ENCODE results near the gene HCN3. TPM values are rescaled to one million over a fixed set of nuclear protein-coding genes. Genes with fewer than 3 reads are reported as not detected.

The HCN3 gene
- total RNA-seq, 4 donors from 2014 or later, result 0.18 to 1.5 (median 1.1) TPM

DNA sequence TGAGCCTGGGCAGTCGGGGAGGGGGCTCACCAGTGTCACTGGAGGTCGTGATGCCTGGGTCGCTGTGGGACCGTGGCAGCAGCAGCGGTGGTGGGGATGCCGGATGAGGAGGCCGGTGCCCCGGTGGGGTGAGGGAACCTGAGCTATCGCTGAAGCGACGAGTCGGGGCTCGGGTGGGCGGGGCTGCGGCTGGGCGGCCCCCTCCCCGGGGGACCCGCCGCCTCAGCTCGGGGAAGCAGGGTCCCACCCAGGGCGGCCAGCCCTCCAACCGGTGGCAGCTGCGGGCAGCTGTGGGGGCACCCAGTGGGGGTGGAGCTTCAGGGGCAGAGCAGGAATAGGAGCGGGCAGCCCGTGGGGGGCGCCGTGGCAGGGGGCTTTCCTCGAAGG lies 27.0 kb upstream of the HCN3 start:
- no peaks in the 10 kb centered on the region for H3K9me3 ChIP-seq
- in situ Hi-C loops (cut with MboI; ENCODE audit: low sequenced_read_pairs in 4 of 4) (loop anchor here in 1 of 4 donors (10.0 kb wide), 1 partner anchor 65 kb away; no protein-coding TSS in a partner anchor), intact Hi-C loops (cut with DNase I; ENCODE audit: low total_unique reads) (loop anchor here (1.0 kb wide), 2 partner anchors 74 to 342 kb away; no protein-coding TSS in a partner anchor)
- peak overlapping the region in 1 of 4 donors; percentile 16 for H3K4me3 ChIP-seq
- H3K27me3 ChIP-seq, result no peaks in the 10 kb centered on the region
- peaks cover 0 to 22% of the 10 kb centered on the region in 2 donors for H3K36me3 ChIP-seq
- peak overlapping the region in 1 of 4 donors; percentile 43 for H3K27ac ChIP-seq
- ATAC-seq (no peak), DNase-seq (no peak)
- H3K4me1 ChIP-seq, result peaks cover 12 to 26% of the 10 kb centered on the region in 2 donors
- TF ChIP-seq, protein P1, sequence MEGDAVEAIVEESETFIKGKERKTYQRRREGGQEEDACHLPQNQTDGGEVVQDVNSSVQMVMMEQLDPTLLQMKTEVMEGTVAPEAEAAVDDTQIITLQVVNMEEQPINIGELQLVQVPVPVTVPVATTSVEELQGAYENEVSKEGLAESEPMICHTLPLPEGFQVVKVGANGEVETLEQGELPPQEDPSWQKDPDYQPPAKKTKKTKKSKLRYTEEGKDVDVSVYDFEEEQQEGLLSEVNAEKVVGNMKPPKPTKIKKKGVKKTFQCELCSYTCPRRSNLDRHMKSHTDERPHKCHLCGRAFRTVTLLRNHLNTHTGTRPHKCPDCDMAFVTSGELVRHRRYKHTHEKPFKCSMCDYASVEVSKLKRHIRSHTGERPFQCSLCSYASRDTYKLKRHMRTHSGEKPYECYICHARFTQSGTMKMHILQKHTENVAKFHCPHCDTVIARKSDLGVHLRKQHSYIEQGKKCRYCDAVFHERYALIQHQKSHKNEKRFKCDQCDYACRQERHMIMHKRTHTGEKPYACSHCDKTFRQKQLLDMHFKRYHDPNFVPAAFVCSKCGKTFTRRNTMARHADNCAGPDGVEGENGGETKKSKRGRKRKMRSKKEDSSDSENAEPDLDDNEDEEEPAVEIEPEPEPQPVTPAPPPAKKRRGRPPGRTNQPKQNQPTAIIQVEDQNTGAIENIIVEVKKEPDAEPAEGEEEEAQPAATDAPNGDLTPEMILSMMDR (IDR thresholded peaks at IDR 0.05 in 4 of 5, conservative IDR thresholded peaks at IDR 0.05 in 1 of 5), result no peak
- TF ChIP-seq POLR2A (IDR thresholded peaks at IDR 0.05), result no peak

DNA sequence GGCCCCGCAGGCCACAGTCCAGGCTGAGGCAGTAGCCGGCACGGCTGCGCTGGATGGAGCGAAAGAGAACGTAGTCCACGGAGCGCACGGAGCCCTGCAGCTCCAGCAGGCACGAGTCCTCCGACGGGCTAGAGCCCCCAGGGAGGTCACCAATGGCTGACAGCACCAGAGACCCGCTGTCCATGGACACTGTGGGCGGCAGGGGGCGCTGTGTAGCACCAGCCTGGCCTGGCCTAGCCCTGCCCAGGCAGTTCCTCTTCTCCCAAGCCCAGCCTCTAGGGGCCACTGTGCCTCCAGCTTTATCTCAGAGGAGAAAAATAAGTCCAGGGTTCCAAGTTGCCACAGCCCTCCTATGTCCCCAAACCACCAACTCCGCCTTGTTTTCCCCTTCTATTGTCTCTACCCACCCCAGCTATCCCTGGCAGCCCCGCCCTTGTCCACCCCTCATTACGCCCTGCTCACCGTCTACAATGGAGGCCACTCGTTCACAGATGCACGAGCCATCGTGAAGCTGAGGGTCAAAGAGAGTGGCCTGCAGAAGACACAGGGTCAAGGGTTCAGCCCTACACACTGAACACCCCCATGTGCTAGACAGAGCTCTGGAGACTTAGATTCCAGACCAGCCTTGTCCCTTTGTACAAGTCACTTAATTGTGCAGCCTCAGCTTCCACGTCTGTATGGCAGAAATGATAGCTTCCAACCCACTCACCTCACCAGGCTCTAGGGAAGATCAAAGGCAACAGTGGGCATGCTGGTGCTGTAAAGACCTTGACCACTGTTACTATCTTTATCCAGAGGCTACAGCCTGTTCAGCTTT lies 26.4 kb upstream of the HCN3 start:
- Histone ChIP-seq H3K27me3 (no peaks in the 10 kb centered on the region), H3K4me3 (peak overlapping the region in 1 of 4 donors; percentile 16), H3K27ac (peak overlapping the region in 2 of 4 donors; percentile 36 to 43), H3K4me1 (peaks cover 13 to 27% of the 10 kb centered on the region in 2 donors), H3K9me3 (no peaks in the 10 kb centered on the region), H3K36me3 (peaks cover 0 to 22% of the 10 kb centered on the region in 2 donors)
- in situ Hi-C loops (cut with MboI; ENCODE audit: low sequenced_read_pairs in 4 of 4) (loop anchor here in 1 of 4 donors (10.0 kb wide), 1 partner anchor 64 kb away; no protein-coding TSS in a partner anchor), intact Hi-C loops (cut with DNase I; ENCODE audit: low total_unique reads) (loop anchor here (1.0 kb wide), 2 partner anchors 73 to 341 kb away; no protein-coding TSS in a partner anchor)
- TF ChIP-seq, protein P1 (IDR thresholded peaks at IDR 0.05 in 4 of 5, conservative IDR thresholded peaks at IDR 0.05 in 1 of 5), result peak; percentile 98 to 100 (median 99)
- no peak for TF ChIP-seq POLR2A (IDR thresholded peaks at IDR 0.05)
- peak; percentile 69 to 82 for ATAC-seq
- peak; percentile 81 to 88 for DNase-seq

DNA sequence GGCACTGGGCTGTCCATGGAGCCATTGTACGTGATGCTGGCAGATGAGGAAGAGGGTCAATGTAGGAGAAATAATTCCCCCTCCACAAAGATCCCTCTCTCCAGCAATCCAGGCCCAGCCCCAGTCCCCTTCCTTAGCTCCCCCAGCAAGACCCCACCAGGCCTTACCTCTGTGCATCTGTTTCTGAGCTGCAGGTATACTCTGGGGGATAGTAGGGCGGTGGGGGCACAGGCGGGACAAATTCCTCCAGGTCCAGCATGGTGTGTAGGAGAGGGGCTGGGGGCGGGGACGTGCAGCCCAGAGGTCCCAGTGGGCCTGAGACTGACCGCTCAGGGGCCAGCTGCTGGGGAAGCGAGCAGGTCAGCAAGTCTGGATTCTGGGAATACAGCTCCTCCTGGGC lies 25.7 kb upstream of the HCN3 start:
- no peak for DNase-seq
- in situ Hi-C loops (cut with MboI; ENCODE audit: low sequenced_read_pairs in 4 of 4), result loop anchor here in 1 of 4 donors (10.0 kb wide), 1 partner anchor 63 kb away; no protein-coding TSS in a partner anchor
- intact Hi-C loops (cut with DNase I; ENCODE audit: low total_unique reads), result no loop called here
- H3K4me1 ChIP-seq, result peaks cover 17 to 30% of the 10 kb centered on the region in 2 donors
- no peaks in the 10 kb centered on the region for H3K9me3 ChIP-seq
- no peak for ATAC-seq
- H3K27ac ChIP-seq, result peak overlapping the region in 1 of 4 donors; percentile 43
- no peaks in the 10 kb centered on the region for H3K27me3 ChIP-seq
- H3K36me3 ChIP-seq, result peaks cover 0 to 22% of the 10 kb centered on the region in 2 donors
- TF ChIP-seq, protein P1 (IDR thresholded peaks at IDR 0.05 in 4 of 5, conservative IDR thresholded peaks at IDR 0.05 in 1 of 5), result no peak
- TF ChIP-seq POLR2A (IDR thresholded peaks at IDR 0.05), result no peak
- no peak overlapping the region for H3K4me3 ChIP-seq

DNA sequence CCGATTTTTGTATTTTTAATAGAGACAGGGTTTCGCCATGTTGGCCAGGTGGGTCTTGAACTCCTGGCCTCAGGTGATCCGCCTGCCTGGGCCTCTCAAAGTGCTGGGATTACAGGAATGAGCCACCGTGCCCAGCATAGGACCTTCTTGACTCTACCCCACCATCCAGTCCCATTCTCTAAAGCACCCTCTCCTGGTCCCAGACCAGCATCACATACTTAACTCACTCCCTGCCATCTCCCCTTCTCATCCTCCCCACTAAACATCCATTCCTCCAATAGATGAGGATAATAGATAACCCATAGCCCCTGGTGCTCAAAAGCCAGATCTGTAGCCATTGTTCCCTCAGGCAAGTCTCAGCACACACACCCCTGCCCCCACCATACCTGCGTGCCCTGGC lies 24.1 kb upstream of the HCN3 start:
- intact Hi-C loops (cut with DNase I; ENCODE audit: low total_unique reads), result no loop called here
- Histone ChIP-seq H3K4me1 (peaks cover 17 to 30% of the 10 kb centered on the region in 2 donors), H3K27ac (no peak overlapping the region), H3K36me3 (peaks cover 0 to 20% of the 10 kb centered on the region in 2 donors), H3K4me3 (no peak overlapping the region), H3K27me3 (no peaks in the 10 kb centered on the region), H3K9me3 (no peaks in the 10 kb centered on the region)
- no peak for TF ChIP-seq POLR2A (IDR thresholded peaks at IDR 0.05)
- TF ChIP-seq, protein P1 (IDR thresholded peaks at IDR 0.05 in 4 of 5, conservative IDR thresholded peaks at IDR 0.05 in 1 of 5), result no peak
- no peak for ATAC-seq
- in situ Hi-C loops (cut with MboI; ENCODE audit: low sequenced_read_pairs in 4 of 4), result loop anchor here in 1 of 4 donors (10.0 kb wide), 1 partner anchor 62 kb away; no protein-coding TSS in a partner anchor
- no peak for DNase-seq
